ENCODE measurements around the gene CPSF4L.

CPSF4L gene

GRCh38 chr17:73211745-73212144 lies 49.9 kb downstream of the CPSF4L start:
- no peak for TF ChIP-seq CTCF (conservative IDR thresholded peaks at IDR 0.05; ENCODE audit: low read depth)
- POLR2A ChIA-PET (ENCODE audit: low non-redundant PET): no interaction called here
- no peak for DNase-seq (ENCODE audit: low spot score)
- CTCF ChIA-PET: interaction anchor here (0.6 kb wide), 1 partner anchor 88 kb away, joined by 3 read pairs; no protein-coding TSS in a partner anchor
- H3K27ac ChIP-seq: no peak overlapping the region

- POLR2A ChIA-PET (ENCODE audit: low non-redundant PET): interaction anchor here (0.6 kb wide), 2 partner anchors 91 to 362 kb away, joined by 3 to 4 read pairs; no protein-coding TSS in a partner anchor
- no peak for TF ChIP-seq CTCF (conservative IDR thresholded peaks at IDR 0.05; ENCODE audit: low read depth)
- no peak overlapping the region for H3K27ac ChIP-seq
- CTCF ChIA-PET: no interaction called here
- peak; percentile 29 for DNase-seq (ENCODE audit: low spot score)
Observed at GRCh38 chr17:73210002-73210678, 51.5 kb downstream of the CPSF4L start.

- CTCF ChIA-PET: no interaction called here
- DNase-seq (ENCODE audit: low spot score): no peak
Observed at GRCh38 chr17:73209436-73209835, 52.2 kb downstream of the CPSF4L start.

GRCh38 chr17:73208139-73208827 lies 53.4 kb downstream of the CPSF4L start:
- ChIA-PET CTCF (interaction anchor here (1.4 kb wide), 1 partner anchor 17 kb away, joined by 5 read pairs; no protein-coding TSS in a partner anchor), POLR2A (ENCODE audit: low non-redundant PET) (no interaction called here)
- H3K27ac ChIP-seq: no peak overlapping the region
- DNase-seq (ENCODE audit: low spot score): no peak
- no peak for TF ChIP-seq CTCF (conservative IDR thresholded peaks at IDR 0.05; ENCODE audit: low read depth)

More at GRCh38 chr17:73209436-73209835, 52.2 kb downstream of the CPSF4L start:
- H3K27ac ChIP-seq: peak overlapping the region; percentile 52
- POLR2A ChIA-PET (ENCODE audit: low non-redundant PET): interaction anchor here (0.6 kb wide), 1 partner anchor 90 kb away, joined by 3 read pairs; no protein-coding TSS in a partner anchor
- TF ChIP-seq CTCF (conservative IDR thresholded peaks at IDR 0.05; ENCODE audit: low read depth): no peak

- TF ChIP-seq CTCF (conservative IDR thresholded peaks at IDR 0.05; ENCODE audit: low read depth): no peak
- no peak for DNase-seq (ENCODE audit: low spot score)
- ChIA-PET CTCF (no interaction called here), POLR2A (ENCODE audit: low non-redundant PET) (no interaction called here)
- no peak overlapping the region for H3K27ac ChIP-seq
Observed at GRCh38 chr17:73205459-73205961, 56.2 kb downstream of the CPSF4L start.

GRCh38 chr17:73203788-73204479 lies 57.7 kb downstream of the CPSF4L start:
- no peak for TF ChIP-seq CTCF (conservative IDR thresholded peaks at IDR 0.05; ENCODE audit: low read depth)
- no peak for DNase-seq (ENCODE audit: low spot score)
- peak overlapping the region; percentile 11; the same call in 1 of the 2 replicates for H3K27ac ChIP-seq
- POLR2A ChIA-PET (ENCODE audit: low non-redundant PET): no interaction called here
- CTCF ChIA-PET: no interaction called here
